K562 (cell line): ENCODE data around the gene ALDH1A2. TPM values are rescaled to one million over a fixed set of nuclear protein-coding genes. Genes with fewer than 3 reads are reported as not detected.

Experiments used
- ATAC-seq: fragments of 200-7000 bp; cut with Tn5 transposase; 3 replicates; pipeline ENCODE4 v1.9.1; 2020; ENCODE audit warnings: moderate library complexity
- BruUV-seq: library from RNA; stranded (reverse); fragments of 400-500 nt; replicated peaks from 2 replicates; lab custom pipeline; 2021; lab: Mats Ljungman, UMichigan
- CTCF ChIA-PET: fragments of 300-600 bp; formaldehyde crosslinking; extraction: SDS; loops from one replicate; lab custom pipeline; 2021; ENCODE audit warnings: low intra/inter-chr PET ratio; lab: Yijun Ruan, JAX
- POLR2A ChIA-PET: fragments of 300-600, 350-650 bp; sonication (Branson Sonifier 250); formaldehyde crosslinking; extraction: SDS; loops from one replicate; lab custom pipeline; 2021; ENCODE audit warnings: antibody characterized with exemption, inconsistent platforms; lab: Yijun Ruan, JAX
- DNase-seq, 4 experiments: peaks; one replicate each; pipeline versions ENCODE4 v3.0.0 to v3.0.0-alpha.2; 2011 to 2018; ENCODE audit warnings: low spot score in 3 of 4, mixed read lengths in 3 of 4; ENCODE audit errors: extremely low read depth in 1 of 4
- FAIRE-seq: peaks from 2 replicates; lab custom pipeline; 2011; peaks lifted over from hg19 to GRCh38; lab: Jason Lieb, UNC
- H2AFZ ChIP-seq: 2 replicates; pipeline ENCODE4 v1.6.0; 2011; ENCODE audit warnings: low read depth, low read length, control low read depth, inconsistent platforms
- H3K27ac ChIP-seq: fragments of 200-600 bp; 3 replicates; pipeline ENCODE4 v1.8.0; 2011; ENCODE audit warnings: low read depth, mild to moderate bottlenecking, control low read depth, inconsistent platforms, low read length, moderate library complexity, mixed read lengths; ENCODE audit errors: extremely low read depth
- H3K27me3 ChIP-seq, 2 experiments: fragments of 300-600 bp in 1 of 2; 2 replicates in 1 of 2; 3 replicates in 1 of 2; pipeline versions ENCODE4 v1.6.0 to v1.8.0; 2011; ENCODE audit warnings: inconsistent platforms in 2 of 2, low read length in 2 of 2, mild to moderate bottlenecking in 1 of 2, mixed read lengths in 1 of 2, moderate library complexity in 1 of 2; ENCODE audit not compliant: control insufficient read depth in 2 of 2, insufficient read depth in 2 of 2
- H3K36me3 ChIP-seq: fragments of 300-600 bp; 3 replicates; pipeline ENCODE4 v1.8.0; 2011; ENCODE audit warnings: mild to moderate bottlenecking, low read length, inconsistent platforms; ENCODE audit not compliant: control insufficient read depth, insufficient read depth
- H3K4me1 ChIP-seq, 2 experiments: fragments of 200-600 bp in 1 of 2; replicated peaks in 1 of 2; 2 replicates in 1 of 2; 3 replicates in 1 of 2; pipeline versions ENCODE4 v1.5.1 to v1.8.0; 2011; ENCODE audit warnings: inconsistent platforms in 2 of 2, low read length in 2 of 2, mild to moderate bottlenecking in 1 of 2, mixed read lengths in 1 of 2, moderate library complexity in 1 of 2; ENCODE audit not compliant: control insufficient read depth in 2 of 2, insufficient read depth in 2 of 2
- H3K4me2 ChIP-seq: 2 replicates; pipeline ENCODE4 v1.6.1; 2011; ENCODE audit warnings: low read length, control low read depth, inconsistent platforms, mixed read lengths; ENCODE audit not compliant: insufficient read depth
- H3K4me3 ChIP-seq: fragments of 200-600 bp; sonication (generic), shearing (Covaris generic); 2 replicates; pipeline ENCODE4 v1.5.1; 2016; ENCODE audit warnings: control low read depth, inconsistent platforms
- H3K79me2 ChIP-seq: fragments of 200-600 bp; 3 replicates; pipeline ENCODE4 v1.8.0; 2011; ENCODE audit warnings: low read length, inconsistent platforms; ENCODE audit not compliant: control insufficient read depth, insufficient read depth
- H3K9ac ChIP-seq, 2 experiments: 2 replicates each; pipeline versions ENCODE4 v1.6.0 to v1.6.1; 2011; ENCODE audit warnings: low read depth in 2 of 2, low read length in 2 of 2, control low read depth in 1 of 2, inconsistent platforms in 1 of 2, mild to moderate bottlenecking in 1 of 2, mixed read lengths in 1 of 2; ENCODE audit not compliant: insufficient read depth in 1 of 2
- H3K9me1 ChIP-seq: one replicate; pipeline ENCODE4 v1.6.0; 2011; ENCODE audit warnings: inconsistent platforms, mild to moderate bottlenecking, low read length, moderate library complexity; ENCODE audit not compliant: control insufficient read depth, insufficient read depth
- H3K9me3 ChIP-seq: replicated peaks from 2 replicates; pipeline ENCODE4 v1.5.1; 2011; ENCODE audit warnings: low read depth, low read length, inconsistent platforms; ENCODE audit not compliant: control insufficient read depth, insufficient read depth
- H4K20me1 ChIP-seq: replicated peaks from 2 replicates; pipeline ENCODE4 v1.6.1; 2011; ENCODE audit warnings: low read length, inconsistent platforms, mixed read lengths; ENCODE audit not compliant: control insufficient read depth, insufficient read depth
- CEBPB ChIP-seq: fragments of 450-650 bp; IDR thresholded peaks from 2 replicates; pipeline ENCODE4 v1.6.1; 2016; ENCODE audit warnings: missing genetic modification characterization, missing compliant biosample characterization
- DPF2 ChIP-seq: fragments of 450-650 bp; IDR thresholded peaks from 2 replicates; pipeline ENCODE4 v1.6.1; 2016
- MAFK ChIP-seq: IDR thresholded peaks from 2 replicates; pipeline ENCODE4 v1.6.1; 2011; ENCODE audit warnings: low read length, improper control_type of control experiment
- PYGO2 ChIP-seq: fragments of 450-650 bp; IDR thresholded peaks from 2 replicates; pipeline ENCODE4 v1.6.1; 2016; ENCODE audit warnings: mild to moderate bottlenecking, missing genetic modification characterization, moderate library complexity, missing compliant biosample characterization
- WGBS: fragments of 100-300 bp; shearing (Covaris generic); methylation state at CpG from one replicate; pipeline ENCODE4 v1.1.6; 2016; ENCODE audit warnings: low coverage, mixed read lengths; ENCODE audit not compliant: insufficient coverage; ENCODE audit errors: missing lambda C conversion rate; 5-methylcytosine and 5-hydroxymethylcytosine counted together
- in situ Hi-C: fragments of 300-500 bp; cut with MboI; formaldehyde crosslinking; loops from 4 replicates; pipeline ENCODE4 v1.15.0; 2018; ENCODE audit warnings: inconsistent platforms, mixed read lengths
- intact Hi-C: fragments of 100-400 bp; cut with micrococcal nuclease; formaldehyde crosslinking; loops from 2 replicates; pipeline ENCODE4 v1.14.2; 2022
- polyA plus RNA-seq, 8 experiments: library from polyadenylated mRNA; depleted of rRNA in 4 of 8; stranded (reverse) in 5 of 8; unstranded in 3 of 8; fragments of >200 nt; fragmentation: Nextera tagmentation in 2 of 8; fragmentation: Illumina TruSeq in 1 of 8; extraction: Ambion mirVana in 2 of 8; extraction: Trizol in 1 of 8; gene quantifications; 2 replicates each; pipeline versions ENCODE4 v1.2.1 to v1.2.3, GENCODE V29; 2011 to 2014; ENCODE audit warnings: inconsistent platforms in 1 of 8, missing spikeins in 1 of 8
- total RNA-seq, 7 experiments: library from RNA; depleted of rRNA in 6 of 7; stranded (reverse); fragments of >200 nt in 6 of 7; fragmentation: Illumina TruSeq in 2 of 7; extraction: Trizol in 2 of 7; gene quantifications; 2 replicates each; pipeline versions ENCODE4 v1.2.1 to v1.2.3, GENCODE V29; 2011 to 2021; ENCODE audit warnings: low replicate concordance in 1 of 7

Gene ALDH1A2
- total and polyA plus RNA-seq, 9 of the 15 experiments (the other 6 are each of a cell fraction or from before 2014, with no cell fraction given): 115 to 393 (median 333) TPM

- FAIRE-seq: no peak
- POLR2A ChIA-PET: interaction anchor here (1.2 kb wide), 1 partner anchor 9 kb away, joined by 5 read pairs; no protein-coding TSS in a partner anchor
- intact Hi-C loops: no loop called here
These were observed 149.5 kb downstream of the ALDH1A2 start for GRCh38 chr15:57915827-57916531.

DNA sequence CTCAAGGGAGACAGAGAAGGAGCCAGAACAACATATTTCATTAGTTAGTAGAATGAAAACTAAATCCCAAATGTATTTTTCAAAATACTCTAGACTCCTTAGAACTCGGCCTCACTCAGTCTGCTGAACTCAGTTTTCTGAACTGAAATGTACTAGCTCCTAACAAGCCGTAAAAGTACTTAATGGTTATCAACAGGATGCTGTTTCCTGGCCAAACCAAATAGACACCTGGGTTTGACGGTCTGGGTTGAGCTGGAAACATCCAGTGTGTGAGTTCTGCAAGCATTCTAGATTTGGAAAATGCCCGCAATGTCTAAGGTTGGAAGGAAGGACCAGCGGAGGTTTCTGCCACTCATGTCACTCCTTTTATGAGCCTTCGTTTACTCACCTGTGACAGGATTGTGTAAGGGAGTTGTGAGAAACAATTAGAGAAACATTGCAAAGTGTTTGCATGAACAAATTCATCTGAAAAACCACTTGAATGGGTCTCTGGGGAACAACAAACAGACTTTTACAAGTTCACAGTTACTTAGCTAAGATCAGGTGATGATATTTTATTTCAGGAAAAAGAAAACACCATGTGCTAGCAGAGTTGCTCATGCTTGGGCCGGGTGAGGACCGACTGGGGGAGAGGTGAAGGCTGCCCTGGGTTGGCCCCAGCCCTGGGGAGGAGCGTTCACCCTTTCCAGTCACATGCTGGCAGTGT, 151.0 kb downstream of the ALDH1A2 start:
- no peaks in the 10 kb centered on the region for H3K9me1 ChIP-seq
- BruUV-seq: no TSS peak
- H2AFZ ChIP-seq: no peak overlapping the region
- intact Hi-C loops: no loop called here
- no peak overlapping the region for H3K27ac ChIP-seq
- no peaks in the 10 kb centered on the region for H3K79me2 ChIP-seq
- ChIA-PET POLR2A (interaction anchor here (0.9 kb wide), 2 partner anchors 9 to 10 kb away, joined by 3 to 4 read pairs; no protein-coding TSS in a partner anchor), CTCF (no interaction called here)
- no peak overlapping the region for H3K9ac ChIP-seq
- H3K36me3 ChIP-seq: no peaks in the 10 kb centered on the region
- ATAC-seq (no peak), DNase-seq (no peak), FAIRE-seq (no peak)
- no peaks in the 10 kb centered on the region for H4K20me1 ChIP-seq
- in situ Hi-C loops: no loop called here
- peaks cover 19 to 45% of the 10 kb centered on the region in 2 experiments for H3K27me3 ChIP-seq
- no peak overlapping the region for H3K4me2 ChIP-seq
- TF ChIP-seq MAFK: no peak
- no peak for TF ChIP-seq DPF2
- no peaks in the 10 kb centered on the region for H3K4me1 ChIP-seq
- WGBS: 6% methylated on average over 9 of the region's 9 CpGs
- no peak overlapping the region for H3K4me3 ChIP-seq
- H3K9me3 ChIP-seq: no peaks in the 10 kb centered on the region

More at GRCh38 chr15:57915827-57916531, 149.5 kb downstream of the ALDH1A2 start:
- H3K27me3 ChIP-seq: peaks cover 24 to 58% of the 10 kb centered on the region in 2 experiments
- in situ Hi-C loops: no loop called here
- CTCF ChIA-PET: no interaction called here
- no peak overlapping the region for H3K4me3 ChIP-seq
- ATAC-seq (no peak), DNase-seq (no peak)
- 6% methylated on average over 15 of the region's 15 CpGs for WGBS
- H2AFZ ChIP-seq: no peak overlapping the region
- no peaks in the 10 kb centered on the region for H3K79me2 ChIP-seq
- H3K9me1 ChIP-seq: no peaks in the 10 kb centered on the region
- no peaks in the 10 kb centered on the region for H3K4me1 ChIP-seq
- H3K9ac ChIP-seq: no peak overlapping the region
- H3K4me2 ChIP-seq: no peak overlapping the region
- no TSS peak for BruUV-seq
- H3K36me3 ChIP-seq: no peaks in the 10 kb centered on the region
- H3K27ac ChIP-seq: no peak overlapping the region
- no peaks in the 10 kb centered on the region for H4K20me1 ChIP-seq
- no peaks in the 10 kb centered on the region for H3K9me3 ChIP-seq
- TF ChIP-seq CEBPB (tag) (0 out of 2 replicates have a peak, but pooled peaks have one; percentile 22), PYGO2 (no peak)
- TF ChIP-seq, all 486 proteins: peak for 1
